ENCODE data around the gene TBX5.

Gene TBX5

DNA sequence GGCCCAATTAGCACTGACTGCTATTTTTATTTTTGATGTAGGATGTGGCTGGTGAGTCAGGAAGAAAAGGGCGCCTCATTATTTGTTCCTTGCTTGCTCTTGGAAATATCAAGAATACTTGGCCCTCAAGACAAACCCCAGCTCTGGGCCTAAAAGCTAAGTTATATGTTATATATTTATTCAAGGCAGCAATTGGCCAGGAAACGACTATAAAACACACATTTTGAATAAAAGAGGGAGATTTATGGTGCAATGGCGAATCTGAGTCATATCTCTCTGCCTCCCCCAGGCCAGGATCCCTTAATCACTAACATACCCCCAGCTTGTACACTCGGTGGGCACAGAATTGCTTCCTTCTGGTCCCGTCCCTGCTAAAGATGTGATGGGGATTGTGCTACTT is 63.3 kb downstream of the TBX5 start:
- H3K4me3 ChIP-seq = no peak overlapping the region
- H3K27ac ChIP-seq = no peak overlapping the region

DNA sequence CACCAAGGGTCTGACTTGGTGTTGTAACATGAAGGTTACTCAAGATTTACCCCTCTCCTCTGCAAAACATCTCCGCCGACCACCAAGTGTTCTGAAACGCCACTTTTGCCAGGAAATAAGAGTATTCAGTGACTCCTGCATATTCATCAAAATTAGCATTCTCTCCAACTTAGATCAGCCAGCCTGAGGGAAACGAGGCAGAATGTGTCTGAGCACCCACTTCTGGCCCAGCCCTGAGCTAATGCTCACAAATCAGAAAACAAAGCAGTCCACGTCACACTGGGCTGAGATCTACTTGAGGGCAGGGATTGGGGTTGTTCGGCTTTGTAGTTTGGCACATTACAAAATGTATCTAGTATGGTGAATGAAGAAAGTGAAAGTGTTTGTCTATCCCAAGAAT is 64.3 kb downstream of the TBX5 start:
- no peak overlapping the region for H3K4me3 ChIP-seq
- H3K27ac ChIP-seq = no peak overlapping the region

DNA sequence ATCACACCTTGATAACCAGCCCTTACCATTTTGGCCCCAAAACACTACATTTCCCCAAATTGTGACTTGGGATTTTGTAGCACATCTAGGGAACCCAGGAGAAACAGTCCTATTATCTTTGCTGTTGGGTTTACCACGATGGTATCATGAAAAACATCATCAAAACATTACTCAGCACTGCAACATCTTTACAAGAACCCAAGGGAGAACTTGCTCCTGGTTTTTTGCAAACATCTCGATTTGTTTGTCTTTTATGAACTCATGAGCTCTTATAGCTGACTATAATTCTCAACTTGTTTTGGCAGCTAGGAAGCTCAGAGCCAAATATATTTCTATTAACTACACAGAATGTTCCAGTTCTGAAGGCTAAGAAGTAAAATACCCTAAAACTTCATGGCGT is 65.7 kb downstream of the TBX5 start:
- H3K4me3 ChIP-seq = no peak overlapping the region

DNA sequence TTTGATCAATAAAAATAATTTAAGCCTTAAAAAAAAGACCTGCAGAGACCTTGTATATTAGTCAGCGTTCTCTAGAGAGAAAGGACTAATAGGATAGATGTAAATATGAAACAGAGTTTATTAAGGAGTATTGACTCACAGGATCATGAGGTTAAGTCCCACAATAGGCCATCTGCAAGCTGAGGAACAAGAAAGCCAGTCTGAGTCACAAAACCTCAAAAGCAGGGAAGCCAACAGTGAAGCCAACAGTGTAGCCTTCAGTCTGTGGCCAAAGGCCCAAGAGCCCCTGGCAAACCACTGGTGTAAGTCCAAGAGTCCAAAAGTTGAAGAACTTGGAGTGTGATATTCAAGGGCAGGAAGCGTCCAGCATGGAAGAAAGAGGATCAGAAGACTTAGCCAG is 66.3 kb downstream of the TBX5 start:
- Histone ChIP-seq H3K27ac (no peak overlapping the region), H3K4me3 (no peak overlapping the region)

More for the DNA sequence above, 65.7 kb downstream of the TBX5 start:
- H3K27ac ChIP-seq = no peak overlapping the region

DNA sequence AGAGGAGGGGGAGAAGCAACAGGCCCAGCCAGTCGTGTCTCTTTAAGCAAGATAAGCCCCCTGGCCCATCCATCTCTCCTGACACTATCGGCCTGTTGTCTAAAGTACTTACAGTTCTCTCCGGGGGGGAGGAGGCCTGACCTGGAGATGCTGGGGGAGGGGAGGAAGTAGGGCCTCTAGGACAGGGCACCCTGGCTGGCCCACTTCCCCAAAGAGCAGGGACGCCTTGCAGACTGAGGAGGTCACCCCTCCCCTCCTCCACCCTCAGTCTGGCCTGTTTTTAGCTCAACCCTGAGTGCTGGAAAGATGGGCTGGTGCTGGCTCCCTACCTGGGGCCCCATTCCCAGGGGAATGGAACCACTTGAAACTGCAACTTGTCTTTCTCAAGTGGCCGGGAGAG is 70.3 kb downstream of the TBX5 start:
- no peak overlapping the region for H3K27ac ChIP-seq
- no peak overlapping the region for H3K4me3 ChIP-seq

DNA sequence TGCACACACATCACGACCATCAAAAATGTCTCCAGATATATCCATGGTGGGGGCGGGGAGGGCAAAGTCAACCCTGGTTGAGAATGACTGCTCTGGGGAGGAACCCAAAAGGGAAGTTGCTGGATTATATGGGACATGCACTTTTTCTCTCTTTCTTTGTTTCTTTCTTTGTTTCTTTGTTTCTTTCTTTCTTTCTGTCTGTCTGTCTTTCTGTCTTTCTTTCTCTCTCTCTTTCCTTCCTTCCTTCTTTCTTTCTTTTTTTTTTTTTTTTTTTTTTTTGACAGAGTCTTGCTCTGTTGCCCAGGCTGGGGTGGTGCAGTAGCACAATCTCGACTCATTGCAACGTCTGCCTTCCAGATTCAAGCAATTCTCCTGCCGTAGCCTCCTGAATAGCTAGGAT is 71.5 kb downstream of the TBX5 start:
- Histone ChIP-seq H3K27ac (no peak overlapping the region), H3K4me3 (no peak overlapping the region)

DNA sequence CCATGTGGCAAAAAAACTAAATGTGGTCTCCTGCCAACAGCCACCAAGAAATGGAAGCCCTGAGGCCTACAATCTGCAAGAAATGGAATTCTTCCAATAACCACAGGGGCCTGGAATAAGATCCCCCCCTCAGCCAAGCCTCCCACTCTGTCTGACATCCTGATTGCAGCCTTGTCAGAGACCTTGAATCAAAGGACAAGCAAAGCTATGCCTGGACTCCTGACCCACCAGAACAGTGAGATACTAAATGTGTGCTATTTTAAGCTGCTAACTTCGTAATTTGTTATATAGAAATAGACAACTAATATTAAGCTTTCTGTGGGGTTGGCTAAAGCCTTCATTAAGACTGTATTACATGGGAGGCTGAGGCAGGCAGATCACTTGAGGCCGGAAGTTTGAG is 77.7 kb downstream of the TBX5 start:
- Histone ChIP-seq H3K27ac (no peak overlapping the region), H3K4me3 (no peak overlapping the region)

DNA sequence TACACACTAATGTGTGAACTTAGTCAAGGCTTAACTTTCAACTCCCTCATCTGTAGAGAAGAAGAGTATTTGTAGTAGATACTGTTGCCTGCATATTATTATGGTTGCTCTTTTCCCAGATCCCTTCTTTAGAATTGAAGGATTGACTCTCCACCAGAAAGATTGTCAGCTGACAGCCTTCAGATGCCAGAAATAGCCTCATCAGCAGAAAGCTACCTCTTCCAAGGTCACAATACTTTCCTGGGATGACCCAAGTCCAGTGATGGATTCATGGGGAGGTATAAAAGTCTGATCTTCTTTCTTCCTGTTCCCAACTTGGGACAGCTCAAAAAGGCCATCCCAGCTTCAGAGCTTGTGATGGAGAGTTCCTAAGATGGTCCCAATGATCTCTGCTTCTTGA is 78.2 kb downstream of the TBX5 start:
- no peak overlapping the region for H3K27ac ChIP-seq
- H3K4me3 ChIP-seq = no peak overlapping the region

DNA sequence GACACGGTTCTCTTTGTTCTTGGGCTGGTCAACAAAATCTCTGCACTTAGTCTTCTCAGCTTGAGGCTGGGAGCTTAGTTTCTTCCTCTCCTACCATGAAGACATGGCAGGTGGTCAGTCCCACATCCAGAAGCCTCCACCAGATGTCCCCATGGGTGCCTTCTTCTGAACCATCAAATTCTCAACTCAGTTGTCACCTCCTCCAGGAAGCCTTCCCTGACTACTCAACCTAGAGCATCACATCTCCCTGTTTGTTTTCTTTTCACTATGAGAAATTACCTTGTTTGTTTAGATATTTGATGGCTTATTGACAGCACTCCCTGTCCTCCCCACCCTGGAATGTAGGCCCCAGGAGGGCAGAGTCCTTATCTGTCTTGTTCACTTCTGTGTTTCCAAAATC is 84.4 kb downstream of the TBX5 start:
- peak overlapping the region in 1 of 21 experiments; percentile 22 for H3K27ac ChIP-seq
- no peak overlapping the region for H3K4me3 ChIP-seq

DNA sequence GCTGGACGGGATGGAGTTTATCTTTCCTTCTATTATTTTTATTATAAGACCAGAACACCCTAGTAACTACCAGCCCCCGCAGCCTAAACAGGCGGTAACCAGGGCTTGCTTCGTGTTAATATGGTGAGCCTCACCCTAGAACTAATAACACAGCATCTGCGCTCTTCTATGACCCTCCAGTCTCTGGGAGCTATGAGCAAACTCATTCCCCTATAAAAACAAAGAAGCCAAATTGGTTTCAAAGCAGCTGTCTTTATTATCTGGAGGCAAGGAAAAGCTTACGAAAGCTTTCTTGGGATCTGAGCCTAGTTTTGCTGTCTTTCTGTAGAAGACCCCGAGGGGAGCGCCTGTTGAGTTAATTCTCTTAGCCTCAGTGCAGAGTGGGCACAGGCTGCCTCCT is 85.0 kb downstream of the TBX5 start:
- peak overlapping the region in 1 of 21 experiments; percentile 22 for H3K27ac ChIP-seq
- H3K4me3 ChIP-seq = no peak overlapping the region

DNA sequence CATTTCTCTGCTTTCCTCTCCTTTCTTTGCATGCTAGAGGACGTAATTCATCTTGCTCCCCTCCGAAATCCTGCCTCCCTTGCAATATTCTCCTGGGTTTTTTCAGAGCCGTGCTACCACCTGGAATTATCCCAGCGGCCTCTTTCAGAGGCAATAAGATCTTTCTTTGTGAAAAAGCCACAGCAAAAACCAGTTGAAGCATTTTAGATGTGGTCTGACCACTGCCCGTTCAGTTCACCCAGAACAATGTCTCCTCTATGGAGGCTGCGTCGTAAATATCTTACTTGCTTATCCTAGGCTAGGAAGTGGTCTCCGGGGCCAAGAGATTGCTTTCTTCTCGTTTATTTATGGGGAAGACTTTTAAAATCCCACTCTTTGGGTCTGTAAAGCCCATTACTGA is 85.8 kb downstream of the TBX5 start:
- Histone ChIP-seq H3K27ac (no peak overlapping the region), H3K4me3 (no peak overlapping the region)

DNA sequence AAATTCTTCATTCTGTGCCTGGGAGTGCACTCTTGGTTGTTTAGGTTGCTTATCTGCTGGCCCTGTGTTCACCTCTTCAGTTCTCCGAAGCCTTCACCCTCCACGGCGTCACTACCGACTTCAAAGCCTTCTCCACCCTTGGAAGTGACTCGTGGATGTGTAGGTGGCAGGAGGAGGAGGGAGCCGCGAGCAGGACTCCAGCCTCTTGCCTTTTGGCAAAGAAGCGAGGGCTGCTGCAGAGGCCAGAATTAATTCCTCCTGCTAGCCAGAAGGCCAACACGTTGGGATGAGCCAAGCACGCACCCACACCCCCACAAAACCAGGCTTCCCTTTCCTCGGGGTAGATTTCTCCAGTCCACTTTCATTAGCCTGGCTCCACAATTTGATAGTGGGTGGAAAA is 86.5 kb downstream of the TBX5 start:
- Histone ChIP-seq H3K27ac (peak overlapping the region in 2 of 21 experiments; percentile 17 to 38), H3K4me3 (no peak overlapping the region)

DNA sequence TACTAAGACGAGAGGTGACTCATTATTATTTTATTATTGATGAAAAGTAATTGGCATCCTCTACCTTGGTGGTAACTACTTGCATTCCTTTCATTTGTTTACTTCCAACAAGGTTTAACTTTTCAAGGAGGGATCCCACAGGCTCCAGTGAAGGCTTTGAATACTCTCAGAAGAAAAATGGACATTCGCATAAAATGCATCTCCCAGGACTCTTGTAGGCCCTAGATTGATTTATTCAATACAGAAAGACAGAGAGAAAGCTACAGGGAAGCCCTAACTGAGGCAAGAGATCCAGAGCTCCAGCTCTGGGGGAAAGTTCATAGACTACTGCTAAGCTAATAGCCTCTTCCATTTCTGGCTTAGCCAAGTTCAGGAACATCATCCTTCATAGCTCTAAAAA is 87.0 kb downstream of the TBX5 start:
- peak overlapping the region in 2 of 21 experiments; percentile 17 to 38 for H3K27ac ChIP-seq
- H3K4me3 ChIP-seq = no peak overlapping the region

DNA sequence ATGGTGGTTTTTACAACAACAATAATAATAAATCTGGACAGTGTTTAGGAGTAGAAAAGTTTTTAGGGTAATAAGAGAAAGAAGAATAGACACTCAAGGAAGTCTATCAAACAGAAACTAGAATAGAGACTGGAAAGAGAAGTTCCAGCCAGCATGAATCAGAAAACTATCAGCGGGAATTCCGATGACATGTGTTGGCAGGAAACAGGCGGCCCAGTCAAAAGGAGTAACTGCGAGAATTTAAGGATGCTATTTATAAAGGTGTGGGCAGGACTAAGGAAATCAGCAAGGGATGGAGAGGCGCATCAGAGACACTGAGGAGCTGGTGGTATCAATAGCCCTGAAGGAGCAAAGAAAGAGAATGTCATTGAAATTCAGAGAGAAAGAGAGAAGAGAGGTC is 89.9 kb downstream of the TBX5 start:
- H3K4me3 ChIP-seq = no peak overlapping the region
- peak overlapping the region in 1 of 21 experiments; percentile 28 for H3K27ac ChIP-seq

DNA sequence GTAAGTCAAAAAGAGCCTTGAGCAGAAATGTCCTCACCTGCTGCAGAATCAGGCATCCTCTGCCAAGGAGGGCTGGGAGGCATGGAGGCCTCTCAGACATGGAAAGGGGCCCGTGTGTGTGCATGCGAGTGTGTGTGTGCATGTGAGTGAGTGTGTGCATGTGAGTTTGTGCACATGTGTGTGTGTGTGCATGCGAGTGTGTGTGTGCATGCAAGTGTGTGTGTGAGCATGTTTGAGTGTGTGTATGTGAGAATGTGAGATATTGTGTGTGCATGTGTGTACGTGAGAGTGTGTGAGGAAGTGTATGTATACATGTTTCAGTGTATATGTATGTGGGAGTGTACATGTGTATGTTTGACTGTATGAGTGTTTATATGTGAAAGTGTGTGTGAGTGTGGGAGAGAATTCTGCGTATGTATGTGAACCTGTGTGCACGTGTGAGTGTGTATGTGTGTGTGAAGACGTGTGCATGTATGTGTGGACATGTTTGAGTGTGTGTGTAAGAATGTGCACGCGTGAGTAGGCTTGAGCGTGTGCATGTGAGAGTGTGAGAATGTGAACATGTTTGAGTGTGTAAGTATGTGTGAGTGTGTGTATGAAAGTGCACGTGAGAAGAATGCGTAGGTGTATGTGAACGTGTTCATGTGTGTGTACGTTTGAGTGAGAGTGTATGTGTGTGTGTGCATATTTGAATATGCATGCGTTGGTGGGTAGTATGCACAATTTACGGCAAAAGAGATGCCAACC is 90.8 kb downstream of the TBX5 start:
- no peak overlapping the region for H3K4me3 ChIP-seq
- no peak overlapping the region for H3K27ac ChIP-seq

DNA sequence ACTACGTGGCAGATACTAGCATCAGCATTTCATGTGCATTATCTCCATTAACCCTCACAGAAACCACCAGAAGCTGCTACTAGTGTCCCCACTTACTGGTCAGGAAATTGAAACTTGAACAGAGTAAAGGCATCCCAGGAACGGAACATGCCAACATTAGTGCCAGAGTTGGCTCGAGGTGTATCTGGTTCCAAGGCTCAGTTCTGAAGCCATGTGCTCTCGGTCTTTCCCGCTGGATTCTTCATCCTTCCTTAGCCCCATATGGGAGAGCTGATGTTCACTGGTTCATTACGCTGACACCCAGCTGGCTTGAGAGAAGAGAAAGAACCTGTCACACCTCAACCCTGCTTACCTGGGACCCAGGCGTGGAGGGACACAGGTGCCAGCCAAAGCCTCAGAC is 91.5 kb downstream of the TBX5 start:
- no peak overlapping the region for H3K27ac ChIP-seq
- H3K4me3 ChIP-seq = no peak overlapping the region

DNA sequence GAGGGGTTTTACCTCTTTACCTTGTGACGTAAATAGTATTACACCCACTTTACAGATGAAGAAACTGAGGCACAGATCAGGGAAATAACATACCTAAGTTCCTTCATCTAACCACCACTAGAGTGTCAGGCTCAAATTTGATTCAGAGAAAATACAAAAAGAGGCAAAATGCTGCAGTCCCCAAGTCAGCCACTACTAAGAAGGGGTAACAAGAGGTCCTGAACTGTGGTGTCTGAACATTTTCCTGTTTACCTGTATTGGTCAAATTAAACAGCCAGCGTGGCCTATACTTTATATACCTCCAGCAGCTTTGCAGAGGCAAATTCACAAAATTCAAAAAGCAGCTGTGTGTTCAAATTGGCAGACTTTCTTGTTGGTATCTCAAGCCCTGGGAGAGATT is 92.0 kb downstream of the TBX5 start:
- H3K27ac ChIP-seq = no peak overlapping the region
- H3K4me3 ChIP-seq = no peak overlapping the region

DNA sequence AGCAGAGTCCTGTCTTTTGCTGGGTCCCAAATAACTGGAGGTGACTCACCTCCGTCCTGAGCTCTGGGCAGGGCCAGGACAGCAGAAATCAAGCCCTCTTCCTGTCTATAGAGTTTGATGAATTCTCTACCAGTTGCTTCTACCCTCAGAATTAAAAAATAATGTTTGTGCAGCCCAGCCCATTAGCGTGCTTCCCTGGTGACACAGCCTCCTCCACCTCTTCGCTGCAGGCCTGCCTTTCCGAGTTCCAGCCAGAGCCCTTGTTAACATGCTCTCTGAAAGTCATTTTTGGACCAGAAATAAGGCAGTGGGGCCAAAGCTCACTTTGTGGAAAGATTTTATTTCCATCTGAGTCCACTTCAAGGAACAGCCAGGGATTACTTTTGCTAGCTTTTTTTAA is 94.0 kb downstream of the TBX5 start:
- H3K27ac ChIP-seq = no peak overlapping the region
- no peak overlapping the region for H3K4me3 ChIP-seq

DNA sequence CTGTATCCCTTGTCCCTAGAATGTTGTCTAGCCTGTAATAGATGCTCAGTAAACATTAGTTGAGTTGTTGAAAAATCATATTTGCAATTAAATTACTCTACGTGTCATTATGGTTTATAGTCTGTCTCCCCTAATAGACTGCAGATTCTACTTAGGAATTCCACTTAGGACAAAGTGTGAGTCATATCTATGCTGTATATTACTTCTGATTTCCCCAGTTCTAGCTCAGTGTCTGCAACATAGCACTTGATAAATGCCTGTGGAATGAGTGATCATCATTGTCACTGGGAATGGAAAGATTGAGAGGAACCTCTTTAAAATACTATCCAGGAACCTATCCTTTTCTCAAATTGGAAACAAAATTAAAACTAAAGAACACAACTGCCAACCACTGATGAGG is 99.3 kb downstream of the TBX5 start:
- Histone ChIP-seq H3K27ac (no peak overlapping the region), H3K4me3 (no peak overlapping the region)

DNA sequence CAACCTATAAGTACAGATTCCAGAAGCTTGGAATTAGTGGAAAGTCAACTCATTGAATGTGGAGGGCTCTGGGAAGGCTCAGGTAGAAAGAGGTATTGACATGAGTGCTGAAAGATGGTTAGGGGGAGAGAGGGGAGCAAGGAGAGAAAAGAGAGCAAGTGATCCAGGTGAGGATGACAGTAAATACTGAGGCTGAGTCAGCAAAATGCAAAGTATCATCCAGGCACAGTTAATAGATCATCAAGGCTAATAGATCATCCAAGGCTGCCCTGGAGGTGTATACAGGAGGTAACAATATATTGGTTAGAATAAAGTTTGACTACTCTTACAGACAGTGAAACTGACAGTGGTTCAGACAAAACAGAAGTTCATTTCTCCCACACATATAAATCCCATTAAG is 100.5 kb downstream of the TBX5 start:
- Histone ChIP-seq H3K27ac (no peak overlapping the region), H3K4me3 (no peak overlapping the region)

Data from skin epidermis (tissue), 12 donors.